Activated CD4-positive, CD25-positive, alpha-beta regulatory T cell treated with anti-CD3 and anti-CD28 coated beads, Interleukin-2, amount 50 U/mL, for 16 hours (primary cell): ENCODE results near the gene PHACTR1.

Source experiments
- DNase-seq: peaks from one replicate; pipeline ENCODE4 v3.0.0-alpha.2; 2020; ENCODE audit warnings: low read depth, low spot score

PHACTR1 gene

DNA sequence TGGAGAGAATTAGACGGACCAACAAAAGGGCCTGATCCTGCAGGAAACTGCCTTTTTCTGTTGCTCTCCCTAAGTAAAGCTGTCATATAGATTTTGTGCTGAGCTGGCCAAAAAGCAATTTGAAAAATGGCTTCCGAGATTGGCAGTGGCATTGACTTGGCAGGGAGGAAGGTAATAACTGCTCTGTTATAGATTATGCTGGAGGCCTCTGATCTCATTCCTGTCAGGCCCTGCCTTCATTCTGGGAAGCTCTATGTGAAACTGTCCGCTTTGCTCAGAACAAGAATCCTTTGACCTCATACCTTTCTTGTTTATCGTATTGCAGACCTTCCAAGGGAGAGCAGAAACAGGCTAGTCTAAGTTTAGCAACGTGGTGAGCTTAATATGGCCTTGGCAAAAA, 234.4 kb downstream of the PHACTR1 start:
- DNase-seq: no peak

DNA sequence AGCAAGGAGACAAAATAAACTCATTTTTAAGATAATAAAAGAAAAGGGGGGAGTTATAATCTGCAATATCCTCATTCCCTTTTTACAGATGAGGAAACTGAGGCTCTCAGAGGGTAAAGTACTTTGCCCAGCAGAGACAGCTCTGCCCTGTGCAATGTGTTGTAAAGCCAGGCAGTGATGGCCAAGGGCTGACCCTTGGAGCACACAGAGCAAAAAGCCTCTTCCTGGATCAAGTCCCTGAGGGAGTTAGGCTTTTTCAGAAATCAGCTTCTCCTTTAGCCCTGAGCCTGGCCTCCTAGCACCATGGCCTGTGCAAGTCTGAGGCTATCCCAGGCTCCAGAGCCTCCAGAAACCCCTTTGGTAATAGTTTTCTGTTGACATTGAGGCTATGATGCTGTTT, 234.8 kb downstream of the PHACTR1 start:
- no peak for DNase-seq

DNA sequence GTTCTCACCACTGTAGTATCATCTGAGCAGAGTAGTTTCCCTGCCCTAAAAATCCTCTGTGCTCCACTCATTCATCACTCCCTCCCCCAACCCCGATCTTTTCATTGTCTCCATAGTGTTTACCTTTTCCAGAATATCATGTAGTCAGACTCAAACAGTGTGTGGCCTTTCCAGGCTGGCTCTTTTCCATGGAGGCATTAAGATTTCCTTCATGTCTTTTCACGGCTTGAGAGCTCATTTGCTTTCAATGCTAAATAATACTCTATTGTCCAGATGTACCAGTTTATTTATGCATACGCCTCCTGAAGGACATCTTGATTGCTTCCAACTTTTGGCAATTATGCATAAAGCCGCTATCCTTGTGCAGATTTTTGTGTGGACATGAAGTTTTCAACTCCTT, 235.8 kb downstream of the PHACTR1 start:
- no peak for DNase-seq

DNA sequence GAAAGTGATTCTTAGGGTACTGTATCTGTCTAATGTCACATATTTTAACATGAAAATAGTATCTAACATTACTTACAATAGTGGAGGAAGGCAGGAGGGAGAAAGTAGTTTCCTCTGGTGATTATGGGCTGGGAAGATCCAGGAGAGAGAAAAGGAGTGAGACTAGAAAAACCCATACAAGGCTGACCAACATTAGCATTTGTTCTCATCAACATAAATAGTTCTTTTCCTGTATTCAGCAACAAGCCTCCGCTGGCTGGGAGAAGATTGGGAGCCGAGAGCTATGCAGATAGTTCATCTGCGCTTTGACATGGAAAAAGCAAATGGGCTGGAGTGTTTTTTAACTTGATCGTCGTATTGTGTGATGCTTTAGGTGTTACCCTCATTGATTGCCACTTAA, 239.4 kb downstream of the PHACTR1 start:
- DNase-seq: no peak

DNA sequence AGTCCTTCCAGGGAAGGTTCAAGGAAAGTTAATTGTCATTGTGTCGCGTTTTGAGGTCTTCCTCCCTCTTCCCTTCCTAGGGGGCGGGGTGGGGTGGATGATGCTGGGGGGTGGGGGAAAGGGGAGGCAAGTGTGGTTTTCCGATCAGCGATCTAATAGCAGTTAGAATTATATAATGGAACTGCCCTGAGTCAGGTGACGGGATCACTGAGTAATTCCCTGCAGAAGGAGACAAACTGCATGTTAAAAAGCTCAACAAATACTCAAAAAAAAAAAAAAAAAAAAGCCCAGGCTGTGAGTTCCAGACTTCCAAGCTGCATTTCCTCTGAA, 240.4 kb downstream of the PHACTR1 start:
- no peak for DNase-seq

DNA sequence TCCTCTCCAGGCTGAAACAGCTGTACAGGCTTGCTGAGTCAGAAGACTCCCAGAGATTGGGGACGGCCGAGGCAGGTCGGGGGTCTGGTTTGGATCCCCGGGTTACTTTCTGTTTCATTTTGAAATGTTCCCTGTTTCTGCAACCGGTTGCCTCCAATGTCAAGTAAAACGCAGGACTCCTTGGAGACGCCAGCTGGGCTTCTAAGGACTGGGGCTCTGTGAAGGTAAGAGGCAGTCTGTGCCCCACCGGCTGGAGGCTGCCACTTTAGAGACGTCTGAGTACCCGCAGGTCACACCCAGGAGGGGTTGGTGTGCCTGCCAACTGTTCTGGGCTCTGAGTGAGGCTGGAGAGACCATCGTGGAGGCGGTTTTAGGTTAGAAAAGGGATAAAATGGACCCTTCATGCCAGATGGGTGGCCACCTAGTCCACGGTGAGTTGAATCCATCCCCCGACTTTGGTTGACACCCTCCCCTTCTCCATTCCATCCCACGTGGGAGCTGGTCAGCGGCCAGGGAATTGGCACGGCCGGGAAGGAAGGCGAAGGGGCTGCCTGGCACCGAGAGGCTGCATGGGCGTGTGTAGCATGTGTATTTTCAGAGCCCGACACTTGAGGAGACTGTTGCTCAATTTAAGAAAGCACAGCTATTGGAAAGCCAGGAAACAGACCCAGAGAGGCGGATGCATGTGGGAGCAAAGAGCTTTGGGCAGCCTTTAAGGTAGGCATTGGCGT, 240.9 kb downstream of the PHACTR1 start:
- no peak for DNase-seq

DNA sequence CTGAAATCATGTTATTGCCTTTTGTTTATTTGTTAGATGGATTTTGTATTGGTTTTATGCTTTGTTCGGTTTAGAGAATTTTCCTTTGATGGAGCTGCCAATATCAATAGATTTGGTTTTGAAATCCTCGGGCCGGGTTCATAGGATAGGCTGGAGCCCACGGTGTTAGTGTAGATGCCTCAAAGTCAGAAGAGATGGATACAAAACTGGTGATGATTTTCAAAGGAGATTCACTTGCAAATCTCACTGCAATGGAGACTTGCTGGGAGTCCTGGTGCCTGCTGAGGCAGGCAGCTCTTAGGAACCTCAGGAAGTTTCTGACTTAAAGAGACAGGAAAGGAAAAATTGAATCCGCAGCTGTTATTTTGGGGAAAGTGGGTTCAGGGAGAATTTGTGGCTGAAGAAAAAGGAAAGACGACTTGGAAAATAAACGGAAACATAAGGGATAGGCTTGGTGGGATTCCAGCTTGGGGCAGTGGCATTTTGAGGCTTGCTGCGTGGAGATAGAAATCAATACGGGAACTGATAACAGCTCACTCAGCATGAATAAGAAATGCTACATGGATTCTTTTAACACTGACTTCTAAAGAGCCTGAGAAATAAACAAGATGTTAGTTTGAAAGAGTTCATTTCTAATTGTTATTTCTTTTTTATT, 241.6 kb downstream of the PHACTR1 start:
- DNase-seq: no peak

DNA sequence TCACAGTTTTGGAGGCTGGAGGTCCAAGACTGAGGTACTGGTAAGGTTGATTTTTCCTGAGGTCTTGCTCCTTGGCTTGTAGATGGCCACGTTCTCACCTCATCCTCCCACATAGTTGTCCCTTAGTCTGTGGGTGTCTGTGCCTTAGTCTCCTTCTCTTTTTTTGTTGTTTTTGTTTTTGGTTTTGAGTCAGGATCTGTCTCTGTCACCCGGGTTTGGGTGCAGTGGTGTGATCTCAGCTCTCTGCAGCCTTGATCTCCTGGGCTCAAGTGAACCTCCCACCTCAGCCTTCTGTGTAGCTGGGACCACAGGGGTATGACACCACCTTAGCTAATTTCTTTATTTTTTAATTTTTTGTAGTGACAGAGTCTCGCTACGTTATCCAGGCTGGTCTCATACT, 245.2 kb downstream of the PHACTR1 start:
- no peak for DNase-seq

DNA sequence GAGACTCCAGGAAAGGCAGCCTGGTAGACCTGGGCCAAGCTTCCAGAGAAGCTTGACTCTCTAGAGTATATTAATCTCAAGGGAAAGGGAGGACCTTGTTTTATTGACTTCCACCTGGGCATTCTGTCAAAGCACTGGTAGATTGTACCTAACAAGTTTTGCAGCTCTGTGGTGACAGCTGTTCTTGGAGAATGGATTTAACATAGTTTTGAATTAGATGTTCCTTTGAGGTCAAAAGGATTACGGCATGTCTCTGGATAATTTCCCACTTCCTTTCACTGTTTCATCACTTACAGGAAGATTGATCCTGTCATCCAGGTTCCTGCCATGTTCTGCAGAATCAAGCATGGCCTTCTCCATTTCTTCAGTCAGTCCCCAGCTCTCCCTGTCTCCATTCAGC, 246.0 kb downstream of the PHACTR1 start:
- DNase-seq: no peak

DNA sequence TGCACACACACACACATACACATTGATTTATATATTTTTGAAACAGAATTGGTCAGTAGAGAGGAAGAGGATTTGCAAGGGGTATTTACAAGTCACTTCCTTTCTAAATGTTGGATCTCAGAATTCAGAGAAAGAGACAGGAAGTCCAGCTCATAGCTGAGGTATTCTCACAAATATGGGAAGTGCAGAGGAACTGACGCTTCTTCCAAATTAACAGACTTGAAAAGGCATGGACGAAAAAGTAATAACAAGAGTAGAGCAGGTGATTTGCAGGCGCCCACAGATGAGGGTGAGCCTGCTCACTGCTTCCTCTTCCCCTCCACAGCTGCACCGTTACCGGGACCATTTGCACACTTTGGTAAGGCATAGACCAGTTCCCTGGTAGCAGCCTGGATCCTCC, 246.4 kb downstream of the PHACTR1 start:
- DNase-seq: no peak

DNA sequence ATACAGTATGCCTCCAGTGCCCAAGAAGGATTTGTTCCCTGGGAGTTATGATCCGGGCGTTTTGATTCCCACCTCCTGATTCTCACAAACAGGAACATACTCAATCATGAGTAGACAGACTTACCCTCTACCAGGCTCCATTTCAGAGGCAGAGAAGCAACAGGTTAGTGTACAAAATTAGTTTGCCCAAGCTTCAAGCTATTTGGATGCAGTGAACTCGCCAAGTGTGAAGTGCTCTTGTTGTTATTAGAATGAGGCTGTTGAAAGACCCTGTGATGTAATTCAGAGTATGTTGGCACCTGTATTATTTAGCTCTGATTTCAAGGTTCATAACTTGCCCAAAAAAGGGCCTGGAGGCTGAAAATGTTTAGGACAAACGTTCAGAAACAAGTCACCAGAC, 247.0 kb downstream of the PHACTR1 start:
- no peak for DNase-seq

DNA sequence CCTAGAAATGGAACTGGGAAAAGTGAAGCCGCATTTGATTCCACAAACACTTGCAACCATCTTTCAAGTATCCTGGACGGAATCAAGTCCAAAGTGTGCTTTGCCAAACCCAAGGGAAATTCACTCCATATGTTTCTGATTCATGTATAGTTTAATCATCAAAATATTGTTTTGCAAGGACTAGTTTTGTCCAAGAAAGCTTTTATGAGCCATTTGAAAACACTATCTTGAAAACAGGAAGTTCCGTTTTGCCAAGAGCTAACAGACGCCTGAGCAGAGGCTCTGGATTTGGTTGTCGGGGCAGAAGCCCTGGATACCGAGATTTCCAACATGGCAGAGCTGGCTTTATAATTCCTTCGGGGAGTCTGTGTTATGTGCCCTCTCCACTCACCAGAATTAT, 251.1 kb downstream of the PHACTR1 start:
- DNase-seq: no peak

DNA sequence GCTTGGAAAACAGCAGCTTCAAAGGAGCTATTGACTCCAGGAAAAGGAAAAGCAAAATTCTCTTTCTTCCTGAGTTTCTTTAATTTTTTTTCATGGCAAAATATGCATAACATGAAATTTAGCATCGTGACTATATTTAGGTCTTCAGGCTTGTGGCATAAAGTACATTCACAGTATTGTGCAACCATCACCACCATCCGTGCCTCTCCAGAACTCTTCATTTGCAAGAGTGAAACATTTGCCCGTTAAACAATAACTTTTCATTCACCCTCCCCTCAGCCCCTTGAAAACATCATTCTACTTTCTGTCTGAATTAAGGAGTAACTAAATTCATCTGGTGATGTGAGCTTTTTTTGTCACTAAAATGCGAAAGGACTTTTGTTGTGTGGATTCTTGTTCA, 251.7 kb downstream of the PHACTR1 start:
- DNase-seq: no peak

DNA sequence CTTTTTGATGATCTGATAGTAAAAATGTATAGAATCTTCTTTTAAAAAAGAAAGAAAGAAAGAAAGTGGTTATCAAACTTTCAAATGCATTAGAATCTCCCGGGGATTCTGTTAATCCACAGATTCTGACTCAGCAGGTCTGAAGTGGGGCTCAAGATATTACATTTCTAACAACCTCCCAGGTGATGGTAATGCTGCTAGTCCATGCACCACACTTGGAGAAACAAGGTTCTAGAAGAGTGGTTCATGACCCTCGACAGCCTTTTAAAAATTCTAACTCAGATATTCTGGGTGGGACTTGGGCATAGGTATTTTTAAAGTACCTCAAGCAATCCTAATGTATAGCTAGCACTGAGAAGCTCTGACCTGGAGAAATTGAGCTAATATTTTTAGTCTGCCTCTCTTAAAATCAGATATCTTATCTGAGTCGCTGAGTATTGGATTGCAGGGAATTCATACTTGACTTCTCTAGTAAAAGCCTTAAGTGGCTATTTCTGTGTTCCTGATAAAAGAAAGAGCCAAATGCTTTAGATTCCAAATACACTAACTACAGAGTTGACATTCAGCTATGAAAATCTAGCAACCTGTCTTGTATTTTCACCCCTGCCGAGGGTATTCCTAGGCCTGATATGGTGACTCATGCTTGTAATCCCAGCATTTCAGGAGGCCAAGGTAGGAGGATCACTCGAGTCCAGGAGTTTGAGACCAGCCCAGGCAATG, 252.4 kb downstream of the PHACTR1 start:
- DNase-seq: no peak

DNA sequence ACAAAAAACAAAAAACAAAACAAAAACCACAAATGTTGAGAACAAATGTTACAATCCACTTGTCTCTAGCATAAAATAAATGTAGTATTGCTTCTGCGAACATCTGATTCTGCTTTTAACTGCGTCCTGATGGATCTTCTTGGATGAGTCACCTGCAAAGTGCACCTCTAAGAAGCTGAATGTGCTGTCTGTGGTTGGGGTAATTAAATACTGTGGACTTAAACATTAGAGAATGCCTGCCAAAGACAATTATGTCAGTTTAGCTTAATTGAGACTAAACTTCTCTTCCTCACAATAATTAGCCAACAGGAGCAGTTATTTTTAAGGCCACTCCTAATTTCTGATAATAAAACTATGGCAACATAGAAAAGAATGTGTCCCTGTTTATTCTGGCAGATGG, 253.4 kb downstream of the PHACTR1 start:
- DNase-seq: no peak

DNA sequence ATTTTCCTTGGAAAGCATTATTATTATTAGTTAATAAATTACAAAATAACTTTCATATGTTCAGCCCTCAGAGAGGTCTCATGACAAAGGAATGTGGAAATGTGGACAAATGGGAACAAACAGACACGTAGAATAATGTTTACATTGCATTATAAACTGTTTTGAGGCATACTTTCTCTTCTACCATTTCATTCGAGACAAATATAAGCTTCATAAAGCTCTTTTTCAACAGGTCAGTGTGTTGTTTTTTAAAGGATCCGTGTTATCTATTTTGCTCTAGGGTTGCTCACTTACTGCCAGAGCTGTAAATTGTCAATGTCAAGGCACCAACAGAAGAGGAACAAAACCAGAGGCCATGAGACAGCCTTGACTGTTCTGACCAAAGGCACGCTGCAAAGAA, 256.8 kb downstream of the PHACTR1 start:
- DNase-seq: no peak

DNA sequence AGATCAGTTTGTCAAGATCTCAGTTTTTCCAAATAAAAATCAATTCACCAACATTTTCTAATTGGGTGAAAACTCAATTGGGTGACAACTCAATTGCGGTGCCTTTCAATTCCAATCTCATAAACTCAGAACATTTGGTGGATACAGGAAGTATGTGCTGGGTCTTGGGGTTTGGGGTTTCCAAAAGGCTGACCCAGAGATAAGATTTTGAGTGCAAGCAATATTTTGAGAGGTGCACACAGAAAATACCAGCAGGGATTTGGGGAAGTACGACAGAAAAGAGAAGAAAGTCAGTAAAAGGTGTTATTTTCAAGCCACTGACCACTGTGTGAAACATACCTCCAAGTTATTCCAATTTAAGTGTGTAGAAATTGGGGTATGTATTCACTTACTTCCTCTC, 258.0 kb downstream of the PHACTR1 start:
- DNase-seq: no peak

DNA sequence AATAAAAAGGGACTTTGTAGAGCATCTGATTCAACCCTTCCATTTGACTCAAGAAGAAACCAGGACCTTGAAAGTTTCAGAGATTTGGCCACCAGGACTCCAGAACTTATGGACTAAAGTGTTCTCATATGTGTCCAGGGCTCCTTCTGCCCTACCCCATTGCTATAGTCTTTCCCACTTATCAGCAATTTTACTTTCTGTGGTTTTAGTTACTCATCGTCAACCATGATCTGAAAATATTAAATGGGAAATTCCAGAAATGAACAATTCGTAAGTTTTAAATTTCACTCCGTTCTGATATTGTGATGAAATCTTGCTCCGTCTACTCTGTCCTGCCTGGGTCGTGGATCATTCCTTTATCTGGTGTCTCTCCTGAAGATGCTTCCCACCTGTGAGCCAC, 259.8 kb downstream of the PHACTR1 start:
- DNase-seq: no peak

DNA sequence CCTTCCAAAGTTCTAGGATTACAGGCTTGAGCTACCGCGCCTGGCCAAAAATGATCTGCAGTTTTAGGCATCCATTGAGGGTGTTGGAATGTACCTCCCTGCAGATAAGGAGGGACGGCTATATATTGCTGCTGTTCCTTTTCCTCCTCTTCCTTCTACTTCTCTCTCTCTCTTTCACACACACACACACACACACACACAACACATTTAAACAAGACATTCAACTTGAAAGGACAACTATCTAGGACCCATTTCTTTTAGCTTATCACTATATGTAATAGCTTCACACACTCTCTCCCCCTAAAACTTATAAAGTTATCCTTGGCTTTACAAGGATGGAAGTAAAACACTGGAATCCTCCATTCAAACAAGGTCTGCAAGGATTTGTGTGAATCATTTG, 260.6 kb downstream of the PHACTR1 start:
- no peak for DNase-seq

DNA sequence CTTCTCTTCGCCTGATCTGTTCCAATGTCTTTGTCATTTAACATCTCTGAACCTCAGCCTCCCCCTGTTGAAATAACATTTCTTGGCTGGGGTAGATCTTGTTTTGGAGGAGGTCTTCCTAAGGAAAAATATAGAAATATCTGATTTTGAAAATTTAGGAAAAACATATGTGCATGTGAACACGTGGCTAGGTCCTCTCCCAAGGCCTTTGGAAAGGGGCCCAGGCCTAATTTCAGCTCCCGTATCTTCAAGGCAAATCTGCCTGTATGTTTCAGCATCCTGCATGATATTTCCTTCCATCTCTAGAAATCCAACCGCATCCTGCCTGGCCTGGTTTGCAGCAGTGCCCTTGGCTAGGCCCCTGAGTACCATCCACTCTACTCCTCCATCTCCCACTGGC, 261.2 kb downstream of the PHACTR1 start:
- no peak for DNase-seq

DNA sequence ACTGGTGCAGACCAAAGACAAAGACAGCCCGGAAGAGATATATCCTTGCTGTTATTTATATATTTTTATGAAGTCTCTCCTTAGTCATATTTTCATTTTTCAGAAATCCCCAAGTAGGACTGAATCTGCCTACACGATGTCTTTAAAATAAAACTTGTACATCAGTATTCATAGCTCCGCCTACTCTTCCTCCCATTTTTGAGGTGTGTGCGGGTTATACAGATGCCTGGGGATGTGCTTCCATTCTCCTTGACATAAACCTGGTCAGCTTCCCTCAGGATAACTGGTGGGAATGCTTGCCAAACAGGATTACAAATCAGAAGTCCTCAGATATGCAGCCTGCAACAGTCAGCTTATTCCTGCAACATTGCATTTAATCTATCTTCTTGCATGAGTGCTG, 264.2 kb downstream of the PHACTR1 start:
- DNase-seq: no peak

DNA sequence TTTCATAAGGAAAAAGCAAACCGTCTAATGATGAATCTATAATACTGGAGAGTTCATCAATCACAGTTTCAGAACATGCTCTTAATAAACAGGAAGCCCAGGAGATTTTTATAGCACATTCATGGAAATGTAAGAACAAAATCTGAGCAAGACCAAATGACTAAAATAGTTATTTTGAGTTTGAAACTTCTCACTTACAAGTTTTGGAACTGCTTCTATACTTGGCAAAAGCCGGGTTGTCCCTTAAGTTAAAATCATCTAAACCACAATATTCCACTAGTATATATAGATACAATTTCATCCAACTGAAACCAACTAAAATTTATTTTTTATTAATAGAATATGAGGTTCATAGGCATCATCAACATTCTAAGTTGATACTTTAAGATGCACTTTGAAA, 268.2 kb downstream of the PHACTR1 start:
- DNase-seq: no peak

DNA sequence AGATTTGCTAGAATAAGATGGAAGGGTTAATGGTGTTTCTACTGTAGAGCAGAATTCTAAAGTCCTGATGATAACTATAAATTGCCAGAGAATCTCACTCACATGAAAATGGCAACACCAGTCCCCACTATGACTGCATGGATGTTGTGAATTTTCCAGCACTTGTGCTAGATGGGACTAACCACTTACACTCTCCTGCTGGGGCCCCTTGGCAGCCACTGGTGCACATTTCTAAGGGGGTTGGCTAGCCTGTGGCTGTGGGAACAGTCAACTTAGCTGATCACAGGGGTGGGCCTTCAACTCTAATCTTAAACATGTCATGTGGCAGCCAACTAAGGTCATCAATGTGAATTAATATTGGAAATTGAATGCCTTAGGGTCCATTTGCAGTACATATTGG, 271.2 kb downstream of the PHACTR1 start:
- DNase-seq: no peak
